ENCODE data around the gene MBD3. TPM values are rescaled to one million over a fixed set of nuclear protein-coding genes. Genes with fewer than 3 reads are reported as not detected.

The MBD3 gene
- total RNA-seq, 1 donor = 73.4 TPM

GRCh38 chr19:1609103-1609396 lies 16.4 kb upstream of the MBD3 start:
- DNase-seq (ENCODE audit: low read depth) = no peak
- H3K4me3 ChIP-seq (ENCODE audit: low read depth, low read length) = no peak overlapping the region
- TF ChIP-seq, protein P1, sequence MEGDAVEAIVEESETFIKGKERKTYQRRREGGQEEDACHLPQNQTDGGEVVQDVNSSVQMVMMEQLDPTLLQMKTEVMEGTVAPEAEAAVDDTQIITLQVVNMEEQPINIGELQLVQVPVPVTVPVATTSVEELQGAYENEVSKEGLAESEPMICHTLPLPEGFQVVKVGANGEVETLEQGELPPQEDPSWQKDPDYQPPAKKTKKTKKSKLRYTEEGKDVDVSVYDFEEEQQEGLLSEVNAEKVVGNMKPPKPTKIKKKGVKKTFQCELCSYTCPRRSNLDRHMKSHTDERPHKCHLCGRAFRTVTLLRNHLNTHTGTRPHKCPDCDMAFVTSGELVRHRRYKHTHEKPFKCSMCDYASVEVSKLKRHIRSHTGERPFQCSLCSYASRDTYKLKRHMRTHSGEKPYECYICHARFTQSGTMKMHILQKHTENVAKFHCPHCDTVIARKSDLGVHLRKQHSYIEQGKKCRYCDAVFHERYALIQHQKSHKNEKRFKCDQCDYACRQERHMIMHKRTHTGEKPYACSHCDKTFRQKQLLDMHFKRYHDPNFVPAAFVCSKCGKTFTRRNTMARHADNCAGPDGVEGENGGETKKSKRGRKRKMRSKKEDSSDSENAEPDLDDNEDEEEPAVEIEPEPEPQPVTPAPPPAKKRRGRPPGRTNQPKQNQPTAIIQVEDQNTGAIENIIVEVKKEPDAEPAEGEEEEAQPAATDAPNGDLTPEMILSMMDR (IDR thresholded peaks at IDR 0.05; ENCODE audit: insufficient read depth, low read depth, low read length) = no peak

- no peak overlapping the region for H3K4me3 ChIP-seq (ENCODE audit: low read depth, low read length)
- TF ChIP-seq, protein P1 (IDR thresholded peaks at IDR 0.05; ENCODE audit: insufficient read depth, low read depth, low read length) = no peak
- no peak for DNase-seq (ENCODE audit: low read depth)
These were observed 15.9 kb upstream of the MBD3 start for GRCh38 chr19:1608359-1609102.

DNA sequence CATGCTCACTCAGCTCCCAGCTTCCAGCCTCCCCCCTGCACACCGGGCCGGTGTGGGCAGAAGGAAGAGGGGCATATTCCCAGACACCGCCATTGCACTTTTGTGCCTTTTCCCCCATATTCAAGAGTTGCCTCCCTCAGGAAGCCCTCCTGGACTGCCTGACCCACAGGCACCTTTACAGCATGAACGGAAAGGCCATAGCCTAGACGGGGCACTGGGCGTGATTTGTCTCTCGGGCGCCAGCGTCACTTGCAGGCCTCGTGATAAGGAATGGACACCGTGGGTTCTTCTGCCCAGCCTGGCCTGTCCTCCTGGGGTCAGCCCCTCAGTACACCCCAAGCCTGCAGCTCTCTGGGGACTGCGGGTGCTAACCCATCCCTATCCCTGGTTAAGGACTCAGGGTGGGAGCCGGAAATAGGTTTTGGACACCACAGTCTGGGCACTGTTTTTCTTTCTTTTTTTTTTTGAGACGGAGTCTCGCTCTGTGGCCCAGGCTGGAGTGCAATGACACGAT lies 13.5 kb upstream of the MBD3 start:
- peak overlapping the region; percentile 93 for H3K4me3 ChIP-seq (ENCODE audit: low read depth, low read length)
- DNase-seq (ENCODE audit: low read depth) = no peak
- TF ChIP-seq, protein P1 (IDR thresholded peaks at IDR 0.05; ENCODE audit: insufficient read depth, low read depth, low read length) = no peak

DNA sequence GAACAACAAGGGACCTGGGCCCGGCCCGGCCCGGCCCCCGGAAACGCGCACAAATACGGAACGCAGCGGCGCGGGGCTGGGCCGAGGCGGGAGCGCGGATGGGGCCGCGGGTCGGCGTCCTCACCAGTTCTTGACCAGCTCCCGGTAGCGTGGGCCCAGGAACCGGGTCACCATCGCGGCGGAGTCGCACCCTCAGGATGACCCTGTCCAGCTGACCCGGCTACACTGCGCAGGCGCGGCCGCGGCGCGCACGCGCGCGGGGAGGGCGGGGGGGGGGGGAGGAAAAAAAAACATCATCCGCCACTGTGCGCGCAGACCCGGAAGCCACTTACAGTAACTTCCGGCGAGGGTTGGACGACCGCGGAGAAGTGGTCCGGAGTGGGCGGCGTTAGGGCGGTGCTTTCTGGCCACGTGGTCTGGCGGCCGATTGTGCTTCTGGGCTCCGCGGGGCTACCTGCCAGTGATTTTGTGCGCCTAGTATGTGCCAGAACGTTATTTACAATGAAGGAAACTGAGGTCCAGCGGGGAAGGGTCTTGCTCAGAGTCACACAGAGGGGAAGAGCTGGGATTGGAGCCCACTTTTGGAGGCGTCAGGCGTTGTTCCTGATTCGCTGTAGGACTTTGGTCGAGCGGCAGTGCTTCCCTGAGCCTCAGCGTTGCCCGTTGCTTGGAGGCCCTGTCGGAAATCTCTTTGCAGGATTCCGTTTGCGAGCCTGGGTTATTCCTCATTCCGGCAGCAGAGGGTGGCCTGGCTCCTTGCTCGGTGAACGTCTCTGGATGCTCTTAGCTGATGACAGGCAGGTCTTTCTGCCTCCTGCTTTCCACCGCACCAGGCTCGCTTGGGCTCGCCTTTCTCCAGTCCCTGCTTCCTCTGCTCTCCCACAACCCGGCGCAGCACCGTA lies 12.8 kb upstream of the MBD3 start, which contains the start of gene UQCR11:
UQCR11 (minus strand) TSS at position 227 of the 902 bp plus-strand sequence; CDS start at position 174, 53 bp downstream.
- DNase-seq (ENCODE audit: low read depth) = peak; percentile 97
- TF ChIP-seq, protein P1 (IDR thresholded peaks at IDR 0.05; ENCODE audit: insufficient read depth, low read depth, low read length) = peak; percentile 63
- peak within 1 kb of the TSS; percentile 93 for H3K4me3 ChIP-seq (ENCODE audit: low read depth, low read length)

GRCh38 chr19:1602091-1602707 lies 9.5 kb upstream of the MBD3 start:
- TF ChIP-seq, protein P1 (IDR thresholded peaks at IDR 0.05; ENCODE audit: insufficient read depth, low read depth, low read length) = no peak
- no peak overlapping the region for H3K4me3 ChIP-seq (ENCODE audit: low read depth, low read length)
- no peak for DNase-seq (ENCODE audit: low read depth)

GRCh38 chr19:1601613-1602064 lies 9.0 kb upstream of the MBD3 start:
- TF ChIP-seq, protein P1 (IDR thresholded peaks at IDR 0.05; ENCODE audit: insufficient read depth, low read depth, low read length) = no peak
- no peak for DNase-seq (ENCODE audit: low read depth)
- H3K4me3 ChIP-seq (ENCODE audit: low read depth, low read length) = no peak overlapping the region

Measured in fibroblast of villous mesenchyme (primary cell).